GM06990 (cell line): ENCODE results near the gene CEP128.

Source experiments
- DNase-seq: peaks from one replicate; pipeline ENCODE4 v3.0.0-alpha.2; 2011; ENCODE audit not compliant: insufficient read length; ENCODE audit errors: extremely low read depth
- H3K27me3 ChIP-seq: replicated peaks from 2 replicates; pipeline ENCODE4 v1.6.0; 2011; ENCODE audit warnings: low read length; ENCODE audit not compliant: control insufficient read depth, insufficient read depth
- H3K36me3 ChIP-seq: 2 replicates; pipeline ENCODE4 v1.5.1; 2011; ENCODE audit warnings: low read length; ENCODE audit not compliant: control insufficient read depth, insufficient read depth
- H3K4me3 ChIP-seq: replicated peaks from 2 replicates; pipeline ENCODE4 v1.5.1; 2011; ENCODE audit warnings: low read depth, mild to moderate bottlenecking, control low read depth, low read length
- CTCF ChIP-seq: IDR thresholded peaks from 2 replicates; pipeline ENCODE4 v1.5.1; 2011; ENCODE audit warnings: low read length, control low read depth, mild to moderate bottlenecking, inconsistent platforms; ENCODE audit not compliant: insufficient read depth, poor library complexity, severe bottlenecking

CEP128 gene

GRCh38 chr14:80981673-80982072, 40.1 kb upstream of the CEP128 start:
- Histone ChIP-seq H3K36me3 (no peaks in the 10 kb centered on the region), H3K27me3 (no peaks in the 10 kb centered on the region), H3K4me3 (no peak overlapping the region)
- no peak for TF ChIP-seq CTCF
- no peak for DNase-seq

GRCh38 chr14:80981156-80981555, 39.6 kb upstream of the CEP128 start:
- no peak for TF ChIP-seq CTCF
- Histone ChIP-seq H3K27me3 (no peaks in the 10 kb centered on the region), H3K4me3 (no peak overlapping the region), H3K36me3 (no peaks in the 10 kb centered on the region)
- no peak for DNase-seq

- no peak for DNase-seq
- Histone ChIP-seq H3K4me3 (no peak overlapping the region), H3K36me3 (no peaks in the 10 kb centered on the region), H3K27me3 (no peaks in the 10 kb centered on the region)
- no peak for TF ChIP-seq CTCF
Observed at GRCh38 chr14:80979951-80980350, 38.4 kb upstream of the CEP128 start.

GRCh38 chr14:80978403-80978802, 36.9 kb upstream of the CEP128 start:
- no peak for TF ChIP-seq CTCF
- no peak overlapping the region for H3K4me3 ChIP-seq
- no peaks in the 10 kb centered on the region; the same call in 1 of the 2 replicates for H3K27me3 ChIP-seq
- DNase-seq = no peak
- no peaks in the 10 kb centered on the region for H3K36me3 ChIP-seq

GRCh38 chr14:80977221-80977620, 35.7 kb upstream of the CEP128 start:
- no peaks in the 10 kb centered on the region; the same call in 1 of the 2 replicates for H3K27me3 ChIP-seq
- DNase-seq = no peak
- H3K4me3 ChIP-seq = no peak overlapping the region
- H3K36me3 ChIP-seq = no peaks in the 10 kb centered on the region
- TF ChIP-seq CTCF = peak; percentile 31

- no peak overlapping the region for H3K4me3 ChIP-seq
- H3K27me3 ChIP-seq = no peaks in the 10 kb centered on the region; the same call in 1 of the 2 replicates
- H3K36me3 ChIP-seq = no peaks in the 10 kb centered on the region
- no peak for DNase-seq
- no peak for TF ChIP-seq CTCF
Observed at GRCh38 chr14:80974679-80975078, 33.1 kb upstream of the CEP128 start.
